SHP77 treated with DMSO at 0.1 percent for 48 hours (cell line): ENCODE results near the gene ATP2B3.

Experiments
- DNase-seq: peaks from one replicate; lab custom pipeline; 2025; lab: John Stamatoyannopoulos, UW

The ATP2B3 gene

GRCh38 chrX:153620576-153620975, 103.1 kb downstream of the ATP2B3 start:
- no peak for DNase-seq

- no peak for DNase-seq
These were observed 104.6 kb downstream of the ATP2B3 start for GRCh38 chrX:153621949-153622598.

GRCh38 chrX:153622661-153623309, 105.3 kb downstream of the ATP2B3 start:
- DNase-seq = no peak

- no peak for DNase-seq
These were observed 106.0 kb downstream of the ATP2B3 start for GRCh38 chrX:153623310-153624029.

GRCh38 chrX:153624196-153625091, 107.0 kb downstream of the ATP2B3 start:
- no peak for DNase-seq

GRCh38 chrX:153625271-153626024, 108.0 kb downstream of the ATP2B3 start:
- DNase-seq = no peak

- DNase-seq = no peak
These were observed 108.7 kb downstream of the ATP2B3 start for GRCh38 chrX:153626025-153626633.

- DNase-seq = no peak
These were observed 109.6 kb downstream of the ATP2B3 start for GRCh38 chrX:153626863-153627674.

- DNase-seq = no peak
These were observed 110.3 kb downstream of the ATP2B3 start for GRCh38 chrX:153627675-153628111.

GRCh38 chrX:153628129-153628528, 110.7 kb downstream of the ATP2B3 start:
- no peak for DNase-seq

GRCh38 chrX:153628665-153629064, 111.2 kb downstream of the ATP2B3 start:
- no peak for DNase-seq

GRCh38 chrX:153631346-153631745, 113.9 kb downstream of the ATP2B3 start:
- no peak for DNase-seq

- DNase-seq = no peak
These were observed 114.6 kb downstream of the ATP2B3 start for GRCh38 chrX:153631907-153632594.
